HG02840 (cell line): Measurements from ENCODE around the gene BEX4.
A peak's percentile ranks its signal among the peaks of the same experiment; 100 is the strongest.
"Not testable (repeated sequence)": the region's sequence is repeated elsewhere in the genome, so short reads cannot be mapped to it uniquely, and the experiment has no call there.

ENCODE experiments used
- ATAC-seq: cut with Tn5 transposase; IDR thresholded peaks from one replicate; pipeline ENCODE4 v1.9.1; 2021; ENCODE audit warnings: mild to moderate bottlenecking, moderate library complexity, moderate number of reproducible peaks; ENCODE audit not compliant: unreplicated experiment, low FRiP score

BEX4 gene, protein sequence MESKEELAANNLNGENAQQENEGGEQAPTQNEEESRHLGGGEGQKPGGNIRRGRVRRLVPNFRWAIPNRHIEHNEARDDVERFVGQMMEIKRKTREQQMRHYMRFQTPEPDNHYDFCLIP

GRCh38 chrX:103214870-103215424 is at the start of gene BEX4:
Gene BEX4, plus strand, starts transcription at chrX:103215108. Its CDS starts 1,046 bp downstream, at chrX:103216154.
- ATAC-seq, result peak; percentile 87

GRCh38 chrX:103170216-103170615 is 44.7 kb upstream of the BEX4 start:
- ATAC-seq, result no peak

DNA sequence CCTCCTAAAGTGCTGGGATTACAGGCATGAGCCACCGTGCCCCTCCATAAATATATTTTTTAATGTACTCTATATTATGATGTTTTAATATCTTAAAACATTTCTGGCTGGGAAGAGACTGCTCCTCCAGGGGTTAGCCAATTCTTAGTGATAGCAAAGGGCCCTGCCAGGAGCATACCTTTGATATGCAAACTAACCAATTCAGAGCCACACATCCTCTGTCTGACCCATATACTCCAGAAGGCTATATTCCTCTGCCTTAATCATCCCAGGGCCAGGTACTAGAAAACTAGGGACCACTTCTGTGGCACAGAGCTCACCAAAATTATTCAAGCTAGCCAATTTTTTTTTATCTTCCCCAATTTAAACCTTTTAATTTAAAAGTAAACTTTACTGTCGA is 43.6 kb upstream of the BEX4 start:
- ATAC-seq, result no peak

GRCh38 chrX:103175256-103175655 is 39.7 kb upstream of the BEX4 start:
- not testable (repeated sequence) for ATAC-seq

GRCh38 chrX:103175944-103176753 is 38.8 kb upstream of the BEX4 start:
- ATAC-seq, result no peak

- no peak for ATAC-seq
These were observed 37.4 kb upstream of the BEX4 start for GRCh38 chrX:103177556-103177955.

GRCh38 chrX:103183912-103184311 is 31.0 kb upstream of the BEX4 start:
- ATAC-seq, result no peak

DNA sequence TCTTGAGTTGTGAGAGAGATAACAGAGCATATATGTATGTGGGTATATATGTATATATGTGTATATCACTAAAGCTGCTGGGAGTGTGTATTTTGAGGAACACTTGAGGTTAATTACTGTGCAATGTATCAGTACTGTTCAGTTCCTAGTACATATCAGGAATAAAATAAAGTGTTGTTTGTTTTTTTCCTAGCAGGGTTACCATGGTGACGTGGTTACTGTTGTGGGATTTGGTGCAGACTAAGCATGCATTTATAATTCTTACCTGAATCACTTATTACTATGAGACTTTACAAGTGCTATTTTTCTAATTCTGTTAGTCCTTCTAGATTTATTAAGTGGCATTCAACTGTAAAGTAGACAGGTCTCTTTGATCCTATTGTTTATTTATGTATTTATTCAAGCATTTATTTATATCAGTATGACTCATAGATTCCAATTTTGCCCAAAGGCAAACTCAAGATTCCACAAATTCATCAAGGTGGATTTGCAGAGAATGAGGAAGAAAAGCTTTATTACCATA is 26.9 kb upstream of the BEX4 start:
- no peak for ATAC-seq

- no peak for ATAC-seq
These were observed 17.1 kb upstream of the BEX4 start for GRCh38 chrX:103197721-103198306.

- ATAC-seq, result not testable (repeated sequence)
These were observed 16.2 kb upstream of the BEX4 start for GRCh38 chrX:103198668-103199067.

DNA sequence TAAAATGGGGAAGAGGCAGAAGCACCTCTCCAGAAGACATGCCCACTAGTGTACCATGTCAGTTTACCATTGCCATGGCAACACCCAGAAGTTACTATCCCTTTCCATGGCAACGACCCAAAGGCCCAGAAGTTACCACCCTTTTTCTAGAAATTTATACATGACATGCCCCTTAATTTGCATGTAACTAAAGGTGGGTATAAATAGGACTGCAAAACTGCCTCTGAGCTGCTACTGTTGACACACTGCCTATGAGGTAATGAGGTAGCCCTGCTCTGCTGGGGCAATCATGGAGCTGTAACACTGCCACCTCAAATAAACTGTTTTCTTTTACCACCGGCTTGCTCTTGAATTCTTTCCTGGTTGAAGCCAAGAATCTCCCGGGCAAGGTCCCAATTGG is 13.9 kb upstream of the BEX4 start:
- no peak for ATAC-seq

DNA sequence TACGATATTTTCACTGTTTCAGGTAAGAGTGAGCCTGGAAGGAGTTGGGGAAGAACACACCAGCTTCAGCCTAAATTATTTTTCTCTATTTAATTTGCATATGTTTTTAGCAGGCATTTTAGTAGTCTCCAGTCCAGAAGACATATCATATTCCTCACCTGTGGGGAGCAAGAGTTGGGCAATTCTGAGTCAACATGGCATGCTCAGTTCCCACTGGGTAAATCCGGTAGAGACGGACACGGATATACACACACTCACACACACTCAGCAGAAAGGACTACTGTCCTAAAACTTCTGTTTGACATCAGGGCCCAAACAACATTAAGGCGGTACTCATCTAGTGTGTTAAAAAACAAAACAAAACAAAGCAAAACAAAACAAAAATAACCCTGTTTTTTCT is 4.9 kb upstream of the BEX4 start:
- ATAC-seq, result no peak

- no peak for ATAC-seq
These were observed 3.7 kb upstream of the BEX4 start for GRCh38 chrX:103211012-103211715.

DNA sequence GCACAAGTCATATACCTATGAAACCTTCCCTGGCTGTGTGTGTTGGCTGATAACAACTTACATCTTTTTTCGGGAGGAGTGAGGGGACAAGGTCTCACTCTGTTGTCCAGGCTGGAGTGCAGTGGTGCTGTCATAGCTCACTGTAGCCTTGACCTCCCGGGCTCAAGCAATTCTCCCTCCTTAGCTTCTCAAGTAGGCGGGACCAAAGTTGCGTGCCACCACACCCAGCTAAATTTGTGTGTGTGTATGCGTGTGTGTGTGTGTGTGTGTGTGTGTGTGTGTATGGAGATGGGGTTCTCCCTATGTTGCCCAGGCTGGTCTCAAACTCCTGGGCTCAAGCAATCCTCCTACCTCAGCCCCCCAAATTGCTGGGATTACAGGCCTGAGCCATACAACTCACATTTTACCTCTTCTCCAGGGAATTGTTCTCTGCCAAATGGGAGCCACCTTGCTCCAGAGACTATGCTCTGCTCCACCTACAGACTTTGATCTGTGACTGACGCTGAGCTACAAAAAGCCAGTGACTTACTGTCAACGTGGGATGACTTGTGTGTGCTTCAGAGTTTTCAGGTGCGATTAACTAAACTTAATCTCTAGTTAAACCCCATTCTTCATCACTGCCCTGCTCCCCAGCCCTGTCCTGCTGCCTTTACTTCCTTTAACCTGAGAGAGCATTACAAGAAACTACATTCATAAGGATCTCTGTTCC is 2.0 kb upstream of the BEX4 start:
- ATAC-seq, result no peak

DNA sequence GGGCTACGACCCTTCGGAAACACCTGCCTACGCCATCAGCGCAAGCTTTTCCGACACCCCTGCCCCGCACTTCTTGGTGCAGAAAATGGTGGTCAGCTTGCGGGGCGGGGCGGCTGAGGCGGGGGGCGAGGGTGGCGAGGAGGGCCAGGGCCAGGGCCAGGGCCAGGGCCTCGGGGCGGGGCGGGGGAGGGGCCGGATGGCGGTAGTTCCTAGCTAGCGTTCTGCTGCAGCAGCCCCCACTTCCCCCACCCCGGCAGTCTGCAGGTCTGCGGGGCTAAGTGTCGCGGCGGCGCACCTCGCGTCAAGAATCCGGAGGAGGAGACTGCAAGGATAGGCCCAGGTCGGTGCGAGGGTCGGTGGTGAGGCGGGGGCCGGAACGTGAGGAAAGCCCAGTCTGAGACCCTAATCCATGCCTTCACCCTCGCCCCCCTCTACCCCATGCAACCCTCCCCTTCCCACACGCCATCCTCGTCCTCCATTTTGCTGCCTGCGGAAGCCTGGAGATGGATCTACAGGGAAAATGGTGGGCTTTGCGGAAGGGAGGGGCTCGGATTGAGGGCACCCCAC is 600 bp downstream of the BEX4 start:
- ATAC-seq, result peak; percentile 19

- no peak for ATAC-seq
These were observed 5.8 kb downstream of the BEX4 start for GRCh38 chrX:103220511-103221323.

GRCh38 chrX:103225918-103226317 is 11.0 kb downstream of the BEX4 start:
- not testable (repeated sequence) for ATAC-seq

DNA sequence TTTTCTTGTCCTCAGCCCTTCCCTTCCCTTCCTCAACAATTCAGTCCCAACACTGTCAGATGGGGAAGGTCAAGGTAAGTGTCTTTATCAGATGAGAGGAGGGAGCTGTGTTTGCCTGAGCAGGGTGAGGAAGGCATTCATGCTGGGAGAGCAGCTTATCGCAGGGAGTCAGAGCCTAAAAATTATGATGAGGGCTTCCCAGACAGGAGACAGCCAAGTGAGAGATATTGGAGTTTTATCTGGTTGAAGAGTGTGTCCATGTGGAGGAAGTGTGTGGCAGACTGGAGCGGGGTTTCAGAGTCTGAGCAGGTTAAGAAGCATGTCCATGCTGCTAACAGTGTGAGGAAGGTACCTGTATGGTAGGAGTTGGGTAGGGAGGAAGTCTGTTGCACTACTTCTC is 18.4 kb downstream of the BEX4 start:
- no peak for ATAC-seq

- ATAC-seq, result no peak
These were observed 20.0 kb downstream of the BEX4 start for GRCh38 chrX:103234869-103235268.
